BE2C (cell line): ENCODE measurements around the gene COPZ1.

Source experiments
- DNase-seq: peaks from one replicate; pipeline ENCODE4 v3.0.0-alpha.2; 2020
- H3K27me3 ChIP-seq: fragments of 250-450 bp; sonication (Bioruptor Pico); 2 replicates; pipeline ENCODE4 v1.5.1; 2020; ENCODE audit warnings: mild to moderate bottlenecking
- H3K36me3 ChIP-seq: fragments of 250-450 bp; sonication (Bioruptor Pico); 2 replicates; pipeline ENCODE4 v1.5.1; 2020; ENCODE audit warnings: mild to moderate bottlenecking
- H3K4me1 ChIP-seq: fragments of 250-450 bp; sonication (Bioruptor Pico); 2 replicates; pipeline ENCODE4 v1.5.1; 2020
- H3K4me3 ChIP-seq: 2 replicates; pipeline ENCODE4 v1.5.1; 2011; ENCODE audit warnings: low read depth, low read length
- H3K9me3 ChIP-seq: fragments of 250-450 bp; sonication (Bioruptor Pico); 2 replicates; pipeline ENCODE4 v1.5.1; 2020
- CTCF ChIP-seq: IDR thresholded peaks from 2 replicates; pipeline ENCODE4 v1.5.1; 2012; ENCODE audit warnings: mild to moderate bottlenecking, low read depth, low read length

COPZ1 gene

GRCh38 chr12:54374562-54375258, 49.8 kb downstream of the COPZ1 start:
- H3K4me1 ChIP-seq = peaks cover 61% of the 10 kb centered on the region
- no peaks in the 10 kb centered on the region; the same call in 1 of the 2 replicates for H3K36me3 ChIP-seq
- no peaks in the 10 kb centered on the region for H3K9me3 ChIP-seq
- H3K4me3 ChIP-seq = no peak overlapping the region
- H3K27me3 ChIP-seq = no peaks in the 10 kb centered on the region
- no peak for TF ChIP-seq CTCF
- peak; percentile 91 for DNase-seq

- no peak for DNase-seq
- Histone ChIP-seq H3K27me3 (no peaks in the 10 kb centered on the region), H3K4me3 (no peak overlapping the region), H3K36me3 (no peaks in the 10 kb centered on the region; the same call in 1 of the 2 replicates), H3K9me3 (no peaks in the 10 kb centered on the region), H3K4me1 (peaks cover 61% of the 10 kb centered on the region)
- no peak for TF ChIP-seq CTCF
Observed at GRCh38 chr12:54375259-54375579, 50.3 kb downstream of the COPZ1 start.

- DNase-seq = no peak
- Histone ChIP-seq H3K27me3 (no peaks in the 10 kb centered on the region), H3K4me1 (peaks cover 48% of the 10 kb centered on the region), H3K36me3 (no peaks in the 10 kb centered on the region; the same call in 1 of the 2 replicates), H3K4me3 (no peak overlapping the region), H3K9me3 (no peaks in the 10 kb centered on the region)
- no peak for TF ChIP-seq CTCF
Observed at GRCh38 chr12:54376596-54376995, 51.7 kb downstream of the COPZ1 start.

GRCh38 chr12:54377007-54377406, 52.1 kb downstream of the COPZ1 start:
- DNase-seq = no peak
- Histone ChIP-seq H3K4me3 (no peak overlapping the region), H3K36me3 (no peaks in the 10 kb centered on the region; the same call in 1 of the 2 replicates), H3K27me3 (no peaks in the 10 kb centered on the region), H3K9me3 (no peaks in the 10 kb centered on the region), H3K4me1 (peaks cover 44% of the 10 kb centered on the region)
- no peak for TF ChIP-seq CTCF

- no peaks in the 10 kb centered on the region for H3K27me3 ChIP-seq
- no peaks in the 10 kb centered on the region for H3K9me3 ChIP-seq
- H3K4me3 ChIP-seq = peak overlapping the region; percentile 54
- no peaks in the 10 kb centered on the region; the same call in 1 of the 2 replicates for H3K36me3 ChIP-seq
- TF ChIP-seq CTCF = no peak
- H3K4me1 ChIP-seq = peaks cover 36% of the 10 kb centered on the region
- no peak for DNase-seq
Observed at GRCh38 chr12:54377797-54378515, 53.0 kb downstream of the COPZ1 start.

GRCh38 chr12:54378796-54379397, 54.0 kb downstream of the COPZ1 start:
- Histone ChIP-seq H3K4me3 (peak overlapping the region; percentile 57), H3K9me3 (no peaks in the 10 kb centered on the region), H3K27me3 (no peaks in the 10 kb centered on the region), H3K36me3 (no peaks in the 10 kb centered on the region), H3K4me1 (peaks cover 29% of the 10 kb centered on the region)
- TF ChIP-seq CTCF = no peak
- DNase-seq = peak; percentile 91
